ENCODE results near the gene MOV10L1.
"Not testable (repeated sequence)": the region's sequence is repeated elsewhere in the genome, so short reads cannot be mapped to it uniquely, and the experiment has no call there.

Gene MOV10L1

GRCh38 chr22:50111056-50111455, 21.2 kb downstream of the MOV10L1 start:
- no peak for DNase-seq

- no peak for DNase-seq
These were observed 22.6 kb downstream of the MOV10L1 start for GRCh38 chr22:50112151-50113118.

GRCh38 chr22:50114221-50115021, 24.6 kb downstream of the MOV10L1 start:
- no peak for DNase-seq

GRCh38 chr22:50115693-50116092, 25.9 kb downstream of the MOV10L1 start:
- no peak for DNase-seq

GRCh38 chr22:50117168-50117762, 27.5 kb downstream of the MOV10L1 start:
- no peak for DNase-seq

GRCh38 chr22:50118129-50118528, 28.3 kb downstream of the MOV10L1 start:
- no peak for DNase-seq

GRCh38 chr22:50118557-50119168, 28.9 kb downstream of the MOV10L1 start:
- no peak for DNase-seq

GRCh38 chr22:50119169-50119767, 29.5 kb downstream of the MOV10L1 start:
- no peak for DNase-seq

- no peak for DNase-seq
These were observed 30.0 kb downstream of the MOV10L1 start for GRCh38 chr22:50119768-50120251.

- DNase-seq = no peak
These were observed 31.5 kb downstream of the MOV10L1 start for GRCh38 chr22:50121202-50121740.

- no peak for DNase-seq
These were observed 33.3 kb downstream of the MOV10L1 start for GRCh38 chr22:50123119-50123518.

GRCh38 chr22:50125029-50125428, 35.2 kb downstream of the MOV10L1 start:
- DNase-seq = no peak

GRCh38 chr22:50129121-50129736, 39.4 kb downstream of the MOV10L1 start:
- no peak for DNase-seq

GRCh38 chr22:50131894-50132293, 42.1 kb downstream of the MOV10L1 start:
- no peak for DNase-seq

GRCh38 chr22:50134481-50134880, 44.7 kb downstream of the MOV10L1 start:
- no peak for DNase-seq

- DNase-seq = no peak
These were observed 46.8 kb downstream of the MOV10L1 start for GRCh38 chr22:50136581-50137015.

- not testable (repeated sequence) for DNase-seq
These were observed 47.5 kb downstream of the MOV10L1 start for GRCh38 chr22:50137277-50137676.

GRCh38 chr22:50138041-50138440, 48.2 kb downstream of the MOV10L1 start:
- no peak for DNase-seq

- no peak for DNase-seq
These were observed 49.2 kb downstream of the MOV10L1 start for GRCh38 chr22:50138988-50139387.

- no peak for DNase-seq
These were observed 50.1 kb downstream of the MOV10L1 start for GRCh38 chr22:50139843-50140415.

GRCh38 chr22:50140615-50141014, 50.8 kb downstream of the MOV10L1 start:
- DNase-seq = no peak

Measured in CD4-positive, alpha-beta T cell treated with Interleukin-4 for 4 hours (primary cell).